Stomach (tissue), 9 donors: ENCODE data around the gene TJP2. TPM values are rescaled to one million over a fixed set of nuclear protein-coding genes. Genes with fewer than 3 reads are reported as not detected.

Experiments
- DNase-seq, 2 donors: peaks; one replicate each; pipeline versions ENCODE4 v3.0.0 to v3.0.0-alpha.2; 2013 to 2019
- H3K27ac ChIP-seq, 5 donors: fragments of 200-600 bp in 4 of 5; sonication (generic) in 4 of 5; one replicate each; pipeline ENCODE4 v1.5.1; 2013 to 2019; ENCODE audit warnings: mild to moderate bottlenecking in 1 of 5, moderate library complexity in 1 of 5
- H3K27me3 ChIP-seq, 3 donors: fragments of 200-600 bp; sonication (generic); one replicate each; pipeline ENCODE4 v1.5.1; 2017 to 2019; ENCODE audit warnings: mixed run types in 1 of 3
- H3K36me3 ChIP-seq, 4 donors: fragments of 200-600 bp; sonication (generic); 1 replicate in 3 of 4; 2 replicates in 1 of 4; pipeline ENCODE4 v1.5.1; 2016 to 2019
- H3K4me1 ChIP-seq, 4 donors: fragments of 200-600 bp; sonication (generic); one replicate each; pipeline ENCODE4 v1.5.1; 2016 to 2019
- H3K4me3 ChIP-seq, 4 donors: fragments of 200-600 bp; sonication (generic) in 3 of 4; one replicate each; pipeline ENCODE4 v1.5.1; 2016 to 2019; ENCODE audit warnings: mild to moderate bottlenecking in 1 of 4
- H3K9me3 ChIP-seq, 4 donors: fragments of 200-600 bp; sonication (generic); one replicate each; pipeline ENCODE4 v1.5.1; 2016 to 2019
- EP300 ChIP-seq: sonication (generic); formaldehyde crosslinking; IDR thresholded peaks from one replicate; pipeline ENCODE4 v1.6.1; 2017; ENCODE audit warnings: antibody characterized with exemption
- POLR2A ChIP-seq, 4 donors: fragments of 450-650 bp; IDR thresholded peaks; one replicate each; pipeline ENCODE4 v1.6.1; 2016; ENCODE audit warnings: antibody characterized with exemption in 4 of 4, control low read depth in 2 of 4, mild to moderate bottlenecking in 1 of 4, moderate library complexity in 1 of 4
- POLR2AphosphoS5 ChIP-seq, 3 donors: sonication (generic); formaldehyde crosslinking; IDR thresholded peaks; one replicate each; pipeline ENCODE4 v1.6.1; 2016; ENCODE audit warnings: antibody characterized with exemption in 3 of 3
- WGBS, 5 donors: extraction: QIAGEN DNeasy Blood & Tissue Kit in 3 of 5; methylation state at CpG; one replicate each; pipeline versions ENCODE4 v1.1.5 to v1.1.7; 2013 to 2018; 5-methylcytosine and 5-hydroxymethylcytosine counted together
- intact Hi-C: fragments of 100-400 bp; cut with DNase I; formaldehyde crosslinking; loops from one replicate; pipeline ENCODE4 v1.15.1; 2023; ENCODE audit warnings: low total_unique reads
- polyA plus RNA-seq, 3 donors: library from polyadenylated mRNA; stranded (reverse); fragments of 200-250 nt; gene quantifications; one replicate each; pipeline ENCODE4 v1.2.3, GENCODE V29; 2013
- total RNA-seq, 5 donors: library from RNA; depleted of rRNA; stranded (reverse); fragments of >200 nt; gene quantifications; one replicate each; pipeline versions ENCODE4 v1.1.0 to v1.2.3, GENCODE V29; 2014 to 2016
- TF ChIP-seq, protein P1 (sequence below), 7 experiments: fragments of 450-650 bp in 4 of 7; fragments of 200-600 bp in 3 of 7; sonication (generic) in 3 of 7; IDR thresholded peaks; one replicate each; pipeline ENCODE4 v1.5.1; 2016 to 2019; ENCODE audit warnings: antibody characterized with exemption in 7 of 7, control low read depth in 2 of 7, mild to moderate bottlenecking in 1 of 7
- donor health status: healthy with polysubstance abuse.
- donor health status: Bipolar disorder and iron deficiency.
- donor health status: healthy.

Gene TJP2
- total and polyA plus RNA-seq, 8 donors: 28.6 to 371 (median 150) TPM

DNA sequence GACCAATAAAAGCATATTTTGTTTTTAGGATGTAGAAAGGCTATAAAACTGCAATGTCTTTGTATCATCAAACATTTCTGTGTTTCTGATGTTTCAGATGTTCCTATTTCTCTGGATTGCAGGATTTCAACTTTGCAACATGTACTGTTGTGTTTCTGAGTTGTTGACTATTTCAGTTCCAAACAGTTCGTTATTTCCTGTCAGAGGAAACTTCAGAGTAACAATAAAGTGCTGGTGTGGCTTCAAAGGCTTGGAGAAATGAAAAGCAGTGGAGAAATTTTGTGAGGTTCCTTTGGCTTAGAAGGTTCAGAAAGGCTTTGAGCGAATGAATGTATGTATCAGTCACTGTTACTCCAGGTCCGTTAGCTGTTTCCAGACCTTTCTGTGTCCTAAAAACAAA is 17.2 kb downstream of the TJP2 start:
- Histone ChIP-seq H3K27ac (peak overlapping the region in 1 of 5 donors; percentile 17), H3K4me3 (no peak overlapping the region), H3K36me3 (no peaks in the 10 kb centered on the region), H3K9me3 (no peaks in the 10 kb centered on the region), H3K4me1 (peaks cover 56 to 99% (median 82%) of the 10 kb centered on the region in 4 donors), H3K27me3 (no peaks in the 10 kb centered on the region)
- DNase-seq: no peak
- 40 to 57% (median 46%) methylated on average over 3 of the region's 3 CpGs for WGBS, 5 donors
- TF ChIP-seq, protein P1, sequence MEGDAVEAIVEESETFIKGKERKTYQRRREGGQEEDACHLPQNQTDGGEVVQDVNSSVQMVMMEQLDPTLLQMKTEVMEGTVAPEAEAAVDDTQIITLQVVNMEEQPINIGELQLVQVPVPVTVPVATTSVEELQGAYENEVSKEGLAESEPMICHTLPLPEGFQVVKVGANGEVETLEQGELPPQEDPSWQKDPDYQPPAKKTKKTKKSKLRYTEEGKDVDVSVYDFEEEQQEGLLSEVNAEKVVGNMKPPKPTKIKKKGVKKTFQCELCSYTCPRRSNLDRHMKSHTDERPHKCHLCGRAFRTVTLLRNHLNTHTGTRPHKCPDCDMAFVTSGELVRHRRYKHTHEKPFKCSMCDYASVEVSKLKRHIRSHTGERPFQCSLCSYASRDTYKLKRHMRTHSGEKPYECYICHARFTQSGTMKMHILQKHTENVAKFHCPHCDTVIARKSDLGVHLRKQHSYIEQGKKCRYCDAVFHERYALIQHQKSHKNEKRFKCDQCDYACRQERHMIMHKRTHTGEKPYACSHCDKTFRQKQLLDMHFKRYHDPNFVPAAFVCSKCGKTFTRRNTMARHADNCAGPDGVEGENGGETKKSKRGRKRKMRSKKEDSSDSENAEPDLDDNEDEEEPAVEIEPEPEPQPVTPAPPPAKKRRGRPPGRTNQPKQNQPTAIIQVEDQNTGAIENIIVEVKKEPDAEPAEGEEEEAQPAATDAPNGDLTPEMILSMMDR (IDR thresholded peaks at IDR 0.05): no peak
- TF ChIP-seq EP300 (no peak), POLR2AphosphoS5 (IDR thresholded peaks at IDR 0.05) (no peak), POLR2A (IDR thresholded peaks at IDR 0.05) (no peak)
- intact Hi-C loops: loop anchor here (5.0 kb wide), 1 partner anchor 139 kb away; no protein-coding TSS in a partner anchor

DNA sequence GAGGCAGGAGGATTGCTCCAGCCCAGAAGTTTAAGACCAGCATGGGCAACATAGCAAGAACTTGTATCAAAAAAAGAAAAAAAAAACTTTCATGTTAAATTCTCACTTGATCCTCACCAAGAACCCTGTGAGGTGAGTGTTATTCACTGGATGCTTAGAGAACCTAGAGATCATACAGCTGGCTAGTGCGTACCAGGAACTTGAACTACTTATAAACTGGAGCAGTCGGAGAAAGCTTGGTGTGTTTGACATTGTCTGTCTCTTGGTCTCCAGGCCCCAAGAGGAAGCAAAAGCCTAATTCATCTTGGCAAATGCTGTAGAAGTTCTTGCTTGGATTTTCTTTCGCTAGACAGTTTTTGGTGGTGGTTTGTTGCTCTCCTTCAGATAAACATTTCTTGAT is 18.1 kb downstream of the TJP2 start:
- no peaks in the 10 kb centered on the region for H3K27me3 ChIP-seq
- intact Hi-C loops: loop anchor here (5.0 kb wide), 1 partner anchor 140 kb away; no protein-coding TSS in a partner anchor
- H3K4me3 ChIP-seq: no peak overlapping the region
- WGBS, 5 donors: 38 to 66% (median 47%) methylated on average over 3 of the region's 3 CpGs
- H3K9me3 ChIP-seq: no peaks in the 10 kb centered on the region
- TF ChIP-seq POLR2AphosphoS5 (IDR thresholded peaks at IDR 0.05) (no peak), EP300 (no peak)
- TF ChIP-seq, protein P1 (IDR thresholded peaks at IDR 0.05): no peak
- DNase-seq: no peak
- peaks cover 46 to 91% (median 72%) of the 10 kb centered on the region in 4 donors for H3K4me1 ChIP-seq
- H3K36me3 ChIP-seq: no peaks in the 10 kb centered on the region
- H3K27ac ChIP-seq: peak overlapping the region; percentile 9 to 60 (median 45)

DNA sequence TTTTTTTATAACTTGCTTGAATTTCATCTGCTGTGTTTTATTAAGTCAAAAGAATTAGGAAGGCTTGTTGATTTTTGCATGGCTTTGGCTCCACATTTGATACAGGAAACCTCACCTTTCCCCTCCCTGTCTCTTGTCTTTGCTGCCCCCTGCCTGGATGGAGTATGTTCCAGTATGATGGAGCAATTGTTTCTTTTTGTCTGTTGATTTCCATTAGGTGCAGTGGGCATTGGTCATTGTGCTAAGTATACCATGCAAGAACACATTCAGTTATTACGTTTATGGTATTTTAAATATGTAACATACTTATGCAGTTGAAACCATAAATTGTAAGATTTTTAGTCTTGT is 19.6 kb downstream of the TJP2 start:
- Histone ChIP-seq H3K4me1 (peaks cover 37 to 86% (median 64%) of the 10 kb centered on the region in 4 donors), H3K27me3 (no peaks in the 10 kb centered on the region), H3K4me3 (no peak overlapping the region), H3K27ac (no peak overlapping the region), H3K9me3 (no peaks in the 10 kb centered on the region), H3K36me3 (no peaks in the 10 kb centered on the region)
- no peak for DNase-seq
- TF ChIP-seq EP300: no peak
- no peak for TF ChIP-seq POLR2AphosphoS5 (IDR thresholded peaks at IDR 0.05)
- TF ChIP-seq, protein P1 (IDR thresholded peaks at IDR 0.05): no peak
- no peak for TF ChIP-seq POLR2A (IDR thresholded peaks at IDR 0.05)
- WGBS, 5 donors: 68 to 86% (median 80%) methylated on average over 1 of the region's 1 CpG
- intact Hi-C loops: loop anchor here (5.0 kb wide), 1 partner anchor 141 kb away; no protein-coding TSS in a partner anchor

DNA sequence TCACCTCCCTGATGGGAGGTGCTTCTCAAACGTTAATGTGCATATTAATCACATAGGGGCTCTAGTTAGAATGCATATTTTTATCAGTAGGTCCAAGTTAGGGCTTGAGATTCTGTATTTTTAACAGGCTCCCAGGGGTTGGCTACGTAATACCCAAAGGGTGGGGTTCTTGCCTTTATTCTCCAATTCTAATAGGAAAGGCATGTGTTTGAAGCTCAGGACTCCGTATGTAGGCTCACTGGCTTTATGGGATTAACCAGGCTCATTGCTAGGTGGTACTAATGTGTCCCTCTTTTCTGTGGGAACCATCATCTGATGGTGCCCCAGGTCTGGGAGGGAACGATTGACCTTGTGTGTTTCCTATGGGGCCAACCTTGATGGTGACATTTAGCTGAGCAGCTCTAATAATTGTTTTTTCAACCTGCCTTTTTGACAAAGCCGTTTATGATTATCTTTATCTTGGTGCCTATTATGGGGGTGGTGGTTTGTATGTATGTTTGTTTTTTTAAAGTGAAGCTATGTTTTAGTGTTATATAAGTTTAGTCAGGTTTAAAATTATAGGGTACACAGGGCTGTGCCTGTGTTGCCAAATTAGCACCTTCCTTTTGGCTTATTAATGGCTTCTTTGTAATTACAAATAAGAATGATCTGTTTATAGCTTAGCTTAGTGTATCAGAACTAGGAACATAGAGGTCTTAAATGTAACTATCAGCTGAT is 20.8 kb downstream of the TJP2 start:
- 34 to 47% (median 43%) methylated on average over 5 of the region's 5 CpGs for WGBS, 5 donors
- no peaks in the 10 kb centered on the region for H3K9me3 ChIP-seq
- intact Hi-C loops: loop anchor here (5.0 kb wide), 1 partner anchor 143 kb away; no protein-coding TSS in a partner anchor
- TF ChIP-seq POLR2A (IDR thresholded peaks at IDR 0.05): no peak
- TF ChIP-seq POLR2AphosphoS5 (IDR thresholded peaks at IDR 0.05): no peak
- TF ChIP-seq, protein P1 (IDR thresholded peaks at IDR 0.05): no peak
- no peak for TF ChIP-seq EP300
- H3K4me3 ChIP-seq: no peak overlapping the region
- peaks cover 43 to 85% (median 68%) of the 10 kb centered on the region in 4 donors for H3K4me1 ChIP-seq
- no peak for DNase-seq
- H3K36me3 ChIP-seq: no peaks in the 10 kb centered on the region
- H3K27ac ChIP-seq: peak overlapping the region in 2 of 5 donors; percentile 3 to 38
- no peaks in the 10 kb centered on the region for H3K27me3 ChIP-seq
